A172 (cell line): Measurements from ENCODE around the gene ELMO3. TPM values are rescaled to one million over a fixed set of nuclear protein-coding genes. Genes with fewer than 3 reads are reported as not detected.
A peak's percentile ranks its signal among the peaks of the same experiment; 100 is the strongest.

Experiments
- DNase-seq: peaks from one replicate; pipeline ENCODE4 v3.0.0-alpha.2; 2015; ENCODE audit warnings: low spot score
- total RNA-seq: library from RNA; depleted of rRNA; stranded (reverse); fragments of >200 nt; shearing (Covaris generic); gene quantifications from 2 replicates; pipeline ENCODE4 v1.2.3, GENCODE V29; 2014

The ELMO3 gene
- total RNA-seq, 1 experiment from 2014 or later, result 0.24 TPM

GRCh38 chr16:67197704-67198103 lies 1.2 kb upstream of the ELMO3 start:
- no peak for DNase-seq

DNA sequence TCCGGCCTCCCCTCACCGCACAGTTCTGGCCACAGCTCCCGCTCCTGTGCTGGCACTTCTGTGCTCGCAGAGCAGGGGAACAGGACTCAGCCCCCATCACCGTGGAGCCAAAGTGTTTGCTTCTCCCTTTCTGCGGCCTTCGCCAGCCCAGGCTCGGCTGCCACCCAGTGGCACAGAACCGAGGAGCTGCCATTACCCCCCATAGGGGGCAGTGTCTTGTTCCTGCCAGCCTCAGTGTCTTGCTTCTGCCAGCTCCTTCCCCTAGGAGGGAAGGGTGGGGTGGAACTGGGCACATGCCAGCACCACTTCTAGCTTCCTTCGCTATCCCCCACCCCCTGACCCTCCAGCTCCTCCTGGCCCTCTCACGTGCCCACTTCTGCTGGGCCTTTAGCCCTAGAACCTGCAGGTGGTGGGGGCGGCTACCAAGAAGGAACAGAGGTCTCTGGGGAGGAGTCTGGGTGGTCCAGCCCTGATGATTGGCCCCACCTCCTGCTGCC lies 645 bp upstream of the ELMO3 start:
- DNase-seq, result peak; percentile 35

- DNase-seq, result no peak
Observed at GRCh38 chr16:67199808-67200198, 872 bp downstream of the ELMO3 start.

GRCh38 chr16:67200491-67200890 lies 1.6 kb downstream of the ELMO3 start:
- no peak for DNase-seq

- DNase-seq, result no peak
Observed at GRCh38 chr16:67201411-67202345, 2.7 kb downstream of the ELMO3 start.

- no peak for DNase-seq
Observed at GRCh38 chr16:67202426-67202825, 3.5 kb downstream of the ELMO3 start.

DNA sequence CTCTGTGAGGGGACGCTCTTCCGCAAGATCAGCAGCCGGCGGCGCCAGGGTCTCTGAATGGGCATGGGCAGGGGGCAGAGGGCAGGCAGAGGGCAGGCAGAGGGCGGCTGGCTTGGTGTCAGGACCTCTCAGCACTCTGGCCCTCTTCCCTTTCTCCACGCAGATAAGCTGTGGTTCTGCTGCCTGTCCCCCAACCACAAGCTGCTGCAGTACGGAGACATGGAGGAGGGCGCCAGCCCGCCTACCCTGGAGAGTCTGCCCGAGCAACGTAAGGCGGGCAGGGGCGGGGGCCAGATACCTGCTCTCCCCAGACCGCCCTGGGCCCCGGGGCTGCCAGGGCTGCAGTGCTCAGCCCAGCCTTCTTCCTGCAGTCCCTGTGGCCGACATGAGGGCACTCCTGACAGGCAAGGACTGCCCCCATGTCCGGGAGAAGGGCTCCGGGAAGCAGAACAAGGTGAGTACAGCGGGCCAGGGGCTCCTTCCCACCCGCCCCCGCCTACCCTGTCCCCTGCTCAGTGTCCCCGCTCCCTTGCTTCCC lies 4.1 kb downstream of the ELMO3 start:
- DNase-seq, result no peak

- DNase-seq, result no peak
Observed at GRCh38 chr16:67204076-67204475, 5.1 kb downstream of the ELMO3 start.

DNA sequence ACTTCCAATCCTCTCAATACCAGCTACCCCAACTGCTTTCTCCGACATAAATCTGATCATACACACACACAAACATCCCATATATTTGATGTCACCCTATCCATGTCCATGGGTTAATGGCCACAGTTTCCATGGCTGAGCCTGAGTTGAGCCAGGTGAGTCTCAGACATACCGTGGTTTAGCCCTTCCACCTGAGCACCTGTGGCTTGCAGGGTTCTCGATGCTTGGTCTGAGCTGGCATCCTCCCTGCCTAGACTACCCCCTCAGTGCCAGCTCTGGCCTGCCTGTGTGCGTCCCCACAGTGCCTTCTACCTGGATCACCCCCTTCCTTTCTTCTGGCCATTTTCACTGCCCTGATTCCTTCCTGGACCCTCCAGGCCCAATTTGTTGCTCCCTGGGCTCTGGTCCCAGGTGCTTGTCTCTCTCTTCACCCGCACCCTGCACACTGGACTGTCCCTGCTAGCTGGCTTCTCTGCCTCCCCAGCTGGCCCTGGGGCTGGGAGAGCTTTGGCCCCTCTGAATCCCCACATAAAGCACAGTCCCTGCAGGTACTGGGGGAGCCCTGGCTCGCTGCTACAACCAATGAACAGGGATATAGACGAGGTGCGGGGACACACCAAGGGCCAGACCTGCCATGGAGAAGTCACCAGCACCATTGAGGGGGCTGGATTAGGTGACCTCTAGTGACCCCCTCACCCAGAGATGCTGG lies 7.4 kb downstream of the ELMO3 start:
- no peak for DNase-seq

DNA sequence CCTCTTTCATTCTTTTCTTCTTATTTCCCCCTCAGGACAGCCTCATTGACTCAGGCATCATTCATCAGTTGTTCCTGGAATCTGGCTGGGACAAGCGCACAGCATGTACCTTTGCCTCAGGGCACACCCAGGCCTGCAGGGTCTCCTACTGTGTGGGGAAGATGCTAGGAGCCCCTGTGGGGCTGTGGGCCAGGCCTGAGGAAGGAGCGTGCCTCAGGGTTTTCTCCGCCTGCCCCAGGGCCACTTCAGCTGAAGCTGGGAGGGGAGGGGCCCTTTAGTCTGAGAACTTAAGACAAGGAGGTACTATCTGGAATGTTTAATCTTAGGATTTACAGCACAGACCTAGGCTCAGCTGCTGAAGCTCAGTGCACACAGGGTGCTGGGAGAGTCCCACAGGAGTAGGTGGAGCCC lies 7.9 kb downstream of the ELMO3 start:
- peak; percentile 46 for DNase-seq

- peak; percentile 77 for DNase-seq
Observed at GRCh38 chr16:67207249-67208091, 8.5 kb downstream of the ELMO3 start.

DNA sequence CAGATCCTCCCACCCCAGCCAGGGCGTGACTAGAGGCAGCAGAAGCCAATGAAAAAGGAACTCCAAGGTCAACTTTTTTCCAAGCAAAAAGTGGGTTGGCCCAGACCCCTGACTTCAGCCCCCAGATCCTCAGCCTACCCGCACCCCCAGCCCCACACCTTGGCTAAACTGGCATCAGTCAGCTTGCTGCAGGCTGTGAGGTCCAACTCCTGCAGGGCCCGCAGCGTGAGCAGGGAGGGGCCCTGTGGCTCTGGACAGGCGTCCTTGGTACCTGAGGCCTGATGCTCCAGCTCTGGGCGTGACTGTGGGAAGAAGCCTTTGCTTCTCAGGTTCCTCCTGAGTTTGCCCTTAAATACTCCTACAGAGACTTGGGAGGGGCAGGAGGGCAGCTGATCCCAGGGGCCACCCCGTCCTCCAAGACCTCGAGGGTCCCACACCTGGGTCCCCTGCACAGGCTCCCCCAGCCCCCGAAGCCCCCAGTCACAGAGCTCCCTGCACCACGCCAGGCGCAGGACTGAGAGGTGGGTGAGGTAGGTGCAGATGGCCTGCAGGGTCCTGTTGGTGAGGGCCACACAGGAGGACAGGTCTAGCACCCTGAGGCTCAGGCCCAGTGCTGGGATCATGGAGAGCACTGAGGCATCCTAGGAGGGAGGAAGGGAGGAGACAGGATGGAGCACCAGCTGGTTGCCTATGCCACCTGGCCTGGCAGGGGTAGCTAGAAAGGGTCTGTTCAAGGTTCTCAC lies 9.4 kb downstream of the ELMO3 start:
- DNase-seq, result no peak

- DNase-seq, result no peak
Observed at GRCh38 chr16:67209565-67209964, 10.6 kb downstream of the ELMO3 start.

DNA sequence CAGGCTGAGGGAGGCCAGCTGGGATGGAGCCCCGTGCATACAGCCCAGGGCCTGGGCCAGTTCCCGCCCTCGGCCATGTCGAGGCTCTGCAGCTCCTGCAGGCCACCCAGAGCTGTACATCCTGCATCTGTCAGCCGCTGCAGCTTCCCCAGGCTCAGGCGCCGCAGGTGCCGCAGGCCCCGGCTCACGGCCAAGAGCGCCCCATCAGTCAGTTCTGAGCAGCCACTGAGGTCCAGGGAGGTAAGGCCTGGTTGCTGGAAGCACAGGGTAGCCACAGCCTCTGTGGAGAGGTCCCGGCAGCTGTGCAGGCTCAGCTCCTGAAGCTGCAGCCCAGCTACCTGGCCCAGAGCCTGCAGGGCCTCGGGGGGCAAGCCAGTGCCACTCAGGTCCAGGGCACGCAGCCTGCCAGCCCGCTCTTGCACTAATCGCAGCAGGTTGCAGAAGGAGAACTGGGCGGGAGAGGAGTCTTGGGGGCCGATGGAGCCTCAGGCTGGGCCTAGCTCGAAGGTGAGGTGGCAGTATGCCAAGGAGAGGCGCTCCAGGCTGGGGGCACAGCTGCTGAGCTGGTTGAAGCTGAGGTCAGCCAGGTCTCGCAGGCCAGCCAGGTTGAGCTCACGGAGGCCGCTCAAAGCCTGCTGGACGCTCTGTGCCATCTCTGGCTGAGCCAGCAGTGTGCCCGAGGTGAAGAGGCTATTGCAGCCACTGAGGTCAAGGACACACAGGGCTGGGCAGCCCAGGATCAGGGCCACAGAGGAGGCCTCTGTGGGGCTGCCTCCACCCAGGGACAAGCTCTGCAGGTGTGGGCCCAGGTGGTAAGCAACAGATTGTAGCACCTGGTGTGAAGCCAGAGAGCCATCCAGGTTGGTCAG lies 11.4 kb downstream of the ELMO3 start:
- no peak for DNase-seq

GRCh38 chr16:67211674-67212073 lies 12.7 kb downstream of the ELMO3 start:
- DNase-seq, result no peak

DNA sequence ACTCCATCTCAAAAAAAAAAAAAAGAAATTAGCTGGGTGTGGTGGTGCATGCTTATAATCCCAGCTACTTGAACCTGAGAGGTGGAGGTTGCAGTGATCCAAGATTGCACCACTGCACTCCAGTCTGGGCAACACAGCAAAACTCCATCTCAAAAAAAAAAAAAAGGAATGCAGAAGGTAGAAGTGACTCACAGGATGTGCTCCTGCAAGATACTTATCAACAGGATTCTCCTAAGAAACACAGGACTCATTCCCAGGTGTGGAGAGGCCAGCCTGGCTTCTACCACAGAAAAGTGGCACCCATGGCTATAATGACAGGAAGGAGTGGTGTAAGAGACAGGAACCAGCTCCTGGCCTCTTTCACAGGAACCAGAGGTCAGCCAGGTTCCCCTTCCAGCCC lies 13.8 kb downstream of the ELMO3 start:
- peak; percentile 55 for DNase-seq

DNA sequence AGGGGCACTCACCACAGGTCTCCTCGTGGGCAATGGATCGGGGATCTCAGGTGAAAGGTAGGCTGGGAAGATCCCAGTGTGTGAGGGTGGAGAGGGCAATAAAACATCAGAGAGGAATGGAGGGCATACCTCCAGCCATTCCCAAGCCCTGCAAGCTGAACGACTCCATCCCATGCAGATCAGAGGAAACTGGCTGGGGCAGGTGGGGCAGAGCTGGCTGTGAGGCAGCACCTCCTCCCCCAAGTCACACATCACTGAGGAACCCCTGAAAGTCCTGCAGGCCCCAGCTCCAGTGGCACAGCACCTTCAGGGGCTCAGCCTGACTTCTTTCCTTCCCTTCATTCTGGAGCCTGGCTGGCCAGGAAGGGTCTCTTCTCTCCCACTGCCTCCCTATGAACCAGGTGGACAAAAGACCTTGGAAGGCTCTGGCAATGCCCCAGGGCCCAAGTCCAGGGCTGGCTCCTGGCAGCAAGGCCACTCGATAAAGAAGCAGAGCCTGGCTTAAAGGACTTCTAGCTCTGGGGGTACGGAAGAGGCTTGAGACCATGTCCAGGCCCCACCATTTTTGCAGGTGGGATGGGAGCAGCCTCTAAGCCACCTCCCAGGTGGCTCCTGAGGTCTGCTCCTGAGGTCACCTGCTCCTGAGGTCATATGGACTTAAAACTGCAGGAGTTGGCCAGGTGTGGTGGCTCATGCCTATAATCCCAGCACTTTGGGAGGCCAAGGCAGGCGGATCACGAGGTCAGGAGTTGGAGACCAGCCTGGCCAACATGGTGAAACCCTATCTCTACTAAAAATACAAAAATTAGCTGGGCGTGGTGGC lies 14.5 kb downstream of the ELMO3 start:
- DNase-seq, result no peak

DNA sequence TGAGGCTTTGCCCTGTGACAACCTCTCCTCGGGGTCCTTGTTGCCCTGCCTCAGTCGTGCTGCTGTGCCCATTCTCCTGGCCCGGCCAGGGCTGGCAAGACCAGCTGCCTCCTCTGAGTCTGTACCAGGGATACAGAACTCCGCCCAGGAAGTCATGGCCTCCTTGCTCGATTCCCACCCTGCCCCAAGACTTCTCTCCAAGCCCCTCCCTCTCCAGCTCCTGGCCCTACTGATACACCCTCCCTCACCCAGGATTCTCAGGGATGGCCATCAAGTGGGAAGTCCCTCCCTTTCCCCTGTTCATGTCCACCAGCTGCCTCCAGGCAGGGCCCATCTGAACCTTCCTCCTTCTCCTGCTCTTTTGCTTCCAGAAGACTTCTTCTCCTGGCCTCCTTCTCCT lies 16.8 kb downstream of the ELMO3 start:
- no peak for DNase-seq
